Ishikawa (cell line): Measurements from ENCODE around the gene MICAL3.

Experiments
- EP300 ChIP-seq: IDR thresholded peaks from 2 replicates; pipeline ENCODE4 v1.6.1; 2012; ENCODE audit warnings: borderline replicate concordance
- REST ChIP-seq: IDR thresholded peaks from 2 replicates; pipeline ENCODE4 v1.6.1; 2012; ENCODE audit warnings: low read depth, mild to moderate bottlenecking
- YY1 ChIP-seq: IDR thresholded peaks from 2 replicates; pipeline ENCODE4 v1.6.1; 2012; ENCODE audit warnings: low read depth

DNA sequence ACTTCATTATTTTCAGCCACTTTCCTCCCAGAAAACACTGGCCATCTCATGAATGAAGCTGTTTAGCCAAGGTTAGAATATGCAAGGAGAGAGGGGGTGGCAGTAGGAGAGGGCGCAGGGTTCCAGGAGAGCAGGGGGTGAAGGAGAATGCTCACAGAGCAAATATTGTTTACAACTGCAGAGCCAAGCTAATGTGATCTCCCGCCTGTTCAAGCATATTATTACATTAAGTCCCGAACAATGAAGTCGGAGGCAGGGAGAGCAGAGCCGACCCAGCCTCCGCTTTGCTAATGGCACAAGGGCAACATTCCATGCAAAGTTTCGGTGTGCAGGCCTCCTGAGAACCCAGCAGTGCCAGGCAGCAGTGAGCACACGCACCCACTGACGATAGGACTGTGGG, 80.1 kb downstream of the MICAL3 start:
- TF ChIP-seq YY1 (no peak), EP300 (no peak), REST (no peak)
